ENCODE measurements around the gene PABPC1L2A.

Gene PABPC1L2A

GRCh38 chrX:73028876-73029275, 50.4 kb downstream of the PABPC1L2A start:
- no peak overlapping the region for H2AFZ ChIP-seq (ENCODE audit: low read depth, low read length)
- no peak overlapping the region for H3K4me3 ChIP-seq (ENCODE audit: low read length)
- TF ChIP-seq EZH2phosphoT487 (IDR thresholded peaks at IDR 0.05; ENCODE audit: low read depth) = no peak
- TF ChIP-seq, protein P1, sequence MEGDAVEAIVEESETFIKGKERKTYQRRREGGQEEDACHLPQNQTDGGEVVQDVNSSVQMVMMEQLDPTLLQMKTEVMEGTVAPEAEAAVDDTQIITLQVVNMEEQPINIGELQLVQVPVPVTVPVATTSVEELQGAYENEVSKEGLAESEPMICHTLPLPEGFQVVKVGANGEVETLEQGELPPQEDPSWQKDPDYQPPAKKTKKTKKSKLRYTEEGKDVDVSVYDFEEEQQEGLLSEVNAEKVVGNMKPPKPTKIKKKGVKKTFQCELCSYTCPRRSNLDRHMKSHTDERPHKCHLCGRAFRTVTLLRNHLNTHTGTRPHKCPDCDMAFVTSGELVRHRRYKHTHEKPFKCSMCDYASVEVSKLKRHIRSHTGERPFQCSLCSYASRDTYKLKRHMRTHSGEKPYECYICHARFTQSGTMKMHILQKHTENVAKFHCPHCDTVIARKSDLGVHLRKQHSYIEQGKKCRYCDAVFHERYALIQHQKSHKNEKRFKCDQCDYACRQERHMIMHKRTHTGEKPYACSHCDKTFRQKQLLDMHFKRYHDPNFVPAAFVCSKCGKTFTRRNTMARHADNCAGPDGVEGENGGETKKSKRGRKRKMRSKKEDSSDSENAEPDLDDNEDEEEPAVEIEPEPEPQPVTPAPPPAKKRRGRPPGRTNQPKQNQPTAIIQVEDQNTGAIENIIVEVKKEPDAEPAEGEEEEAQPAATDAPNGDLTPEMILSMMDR (IDR thresholded peaks at IDR 0.05; ENCODE audit: low read depth, low read length) = no peak
- no peak overlapping the region for H3K4me2 ChIP-seq (ENCODE audit: low read length)
- no peaks in the 10 kb centered on the region for H3K36me3 ChIP-seq (replicated peaks; ENCODE audit: low read depth, low read length)
- H3K4me1 ChIP-seq (ENCODE audit: low read length) = no peaks in the 10 kb centered on the region
- no peaks in the 10 kb centered on the region for H3K27me3 ChIP-seq (ENCODE audit: low read depth, low read length)
- no peaks in the 10 kb centered on the region for H4K20me1 ChIP-seq (ENCODE audit: insufficient read depth, low read length)
- H3K79me2 ChIP-seq (ENCODE audit: low read length) = no peaks in the 10 kb centered on the region
- H3K9me3 ChIP-seq (ENCODE audit: insufficient read depth, low read length) = no peaks in the 10 kb centered on the region
- H3K27ac ChIP-seq (ENCODE audit: low read length) = no peak overlapping the region
- H3K9ac ChIP-seq (ENCODE audit: low read length) = no peak overlapping the region

Data from OCI-LY3 (cell line).